HepG2 (cell line): Measurements from ENCODE around the gene FCN3.

ENCODE experiments used
- ATF1 ChIP-seq: IDR thresholded peaks from 2 replicates; pipeline ENCODE4 v1.6.1; 2016; ENCODE audit warnings: mild to moderate bottlenecking, control low read depth
- ELF1 ChIP-seq: sonication (generic); formaldehyde crosslinking; IDR thresholded peaks from 2 replicates; pipeline ENCODE4 v1.4.0; 2020; ENCODE audit warnings: missing genetic modification reagents
- FOXK1 ChIP-seq: sonication (generic); formaldehyde crosslinking; IDR thresholded peaks from 2 replicates; pipeline ENCODE4 v1.4.0; 2020; ENCODE audit warnings: low read depth, missing genetic modification reagents, borderline replicate concordance
- JUNB ChIP-seq: sonication (generic); formaldehyde crosslinking; IDR thresholded peaks from 2 replicates; pipeline ENCODE4 v1.8.0; 2022; ENCODE audit warnings: missing genetic modification reagents, mild to moderate bottlenecking, borderline replicate concordance
- NBN ChIP-seq: fragments of 450-650 bp; conservative IDR thresholded peaks from 2 replicates; pipeline ENCODE4 v1.6.1; 2017
- SIN3B ChIP-seq: fragments of 150-350 bp; IDR thresholded peaks from 2 replicates; pipeline ENCODE4 v1.6.1; 2014; ENCODE audit warnings: low read length
- ZNF180 ChIP-seq: sonication (generic); formaldehyde crosslinking; IDR thresholded peaks from 2 replicates; pipeline ENCODE4 v1.4.0; 2020; ENCODE audit warnings: low read depth, missing genetic modification reagents, borderline replicate concordance
- ZNF576 ChIP-seq: sonication (generic); formaldehyde crosslinking; IDR thresholded peaks from 2 replicates; pipeline ENCODE4 v1.4.0; 2020; ENCODE audit warnings: mild to moderate bottlenecking, missing genetic modification reagents
- TF ChIP-seq, protein P1 (sequence below): sonication (generic); formaldehyde crosslinking; IDR thresholded peaks from 2 replicates; pipeline ENCODE4 v1.5.0; 2020; ENCODE audit warnings: missing genetic modification reagents, mild to moderate bottlenecking, borderline replicate concordance
- TF ChIP-seq, protein P2 (sequence below): sonication (generic); formaldehyde crosslinking; IDR thresholded peaks from 2 replicates; pipeline ENCODE4 v1.4.0; 2020; ENCODE audit warnings: missing genetic modification reagents

DNA sequence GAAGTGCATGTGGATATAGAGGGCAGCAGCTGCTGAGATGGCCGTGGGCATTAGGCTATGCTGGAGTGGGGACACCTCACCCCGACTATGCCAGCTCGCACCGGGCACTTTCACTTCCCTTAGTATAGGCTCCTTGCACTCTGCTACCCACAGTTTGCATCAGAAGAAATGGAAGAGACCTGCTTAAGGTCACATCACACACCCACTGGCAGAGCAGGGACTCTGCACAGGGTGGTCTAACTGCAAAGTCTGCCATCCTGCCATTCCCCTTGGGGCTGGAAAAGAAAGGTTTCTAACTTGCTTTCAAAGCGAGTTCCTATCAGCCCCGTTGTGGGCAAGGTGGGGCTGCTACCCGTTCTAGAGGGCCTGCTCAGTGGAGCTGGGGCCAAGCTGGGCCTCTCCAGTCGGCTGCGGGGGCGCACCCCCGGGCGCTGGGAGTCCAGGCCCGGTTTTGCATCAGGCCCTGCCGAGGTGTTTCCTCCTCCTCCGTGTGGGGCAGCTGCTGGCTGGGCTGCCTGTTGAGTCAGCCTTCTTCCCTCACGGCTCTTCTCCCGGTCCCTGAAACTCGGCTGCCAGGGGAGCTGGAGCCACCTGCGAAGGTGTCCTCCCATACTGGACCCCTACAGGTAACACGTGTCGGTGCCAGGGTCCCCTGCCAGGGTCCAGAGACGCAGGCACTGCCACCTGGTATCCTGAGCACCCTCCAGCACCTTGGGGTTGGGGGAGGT is 32.9 kb downstream of the FCN3 start, which contains the start of gene SYTL1:
- TF ChIP-seq JUNB (CRISPR knock-in tag) (no peak), FOXK1 (CRISPR knock-in tag) (no peak), ATF1 (CRISPR knock-in tag) (no peak), ZNF180 (CRISPR knock-in tag) (no peak), SIN3B (no peak), ELF1 (CRISPR knock-in tag) (no peak), NBN (no peak), ZNF576 (no peak)
- TF ChIP-seq, protein P1, sequence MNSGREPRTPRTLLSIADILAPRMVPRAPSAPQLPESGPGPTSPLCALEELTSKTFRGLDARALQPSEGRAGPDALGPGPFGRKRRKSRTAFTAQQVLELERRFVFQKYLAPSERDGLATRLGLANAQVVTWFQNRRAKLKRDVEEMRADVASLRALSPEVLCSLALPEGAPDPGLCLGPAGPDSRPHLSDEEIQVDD: no peak
- TF ChIP-seq, protein P2, sequence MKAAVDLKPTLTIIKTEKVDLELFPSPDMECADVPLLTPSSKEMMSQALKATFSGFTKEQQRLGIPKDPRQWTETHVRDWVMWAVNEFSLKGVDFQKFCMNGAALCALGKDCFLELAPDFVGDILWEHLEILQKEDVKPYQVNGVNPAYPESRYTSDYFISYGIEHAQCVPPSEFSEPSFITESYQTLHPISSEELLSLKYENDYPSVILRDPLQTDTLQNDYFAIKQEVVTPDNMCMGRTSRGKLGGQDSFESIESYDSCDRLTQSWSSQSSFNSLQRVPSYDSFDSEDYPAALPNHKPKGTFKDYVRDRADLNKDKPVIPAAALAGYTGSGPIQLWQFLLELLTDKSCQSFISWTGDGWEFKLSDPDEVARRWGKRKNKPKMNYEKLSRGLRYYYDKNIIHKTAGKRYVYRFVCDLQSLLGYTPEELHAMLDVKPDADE (CRISPR knock-in tag): no peak
